Measurements from ENCODE around the gene LYPD3.
"Not testable (repeated sequence)": the region's sequence is repeated elsewhere in the genome, so short reads cannot be mapped to it uniquely, and the experiment has no call there.

LYPD3 gene

GRCh38 chr19:43465468-43466120 lies at the start of gene LYPD3:
Gene LYPD3, minus strand, starts transcription at chr19:43465608. Its CDS starts 37 bp downstream, at chr19:43465571.
- no peak for DNase-seq (ENCODE audit: low read depth)

GRCh38 chr19:43512399-43512798 lies 47.0 kb upstream of the LYPD3 start:
- not testable (repeated sequence) for DNase-seq (ENCODE audit: low read depth)

GRCh38 chr19:43511324-43511723 lies 45.9 kb upstream of the LYPD3 start:
- DNase-seq (ENCODE audit: low read depth) = no peak

- DNase-seq (ENCODE audit: low read depth) = no peak
Observed at GRCh38 chr19:43510713-43511112, 45.3 kb upstream of the LYPD3 start.

GRCh38 chr19:43507880-43508279 lies 42.5 kb upstream of the LYPD3 start:
- no peak for DNase-seq (ENCODE audit: low read depth)

GRCh38 chr19:43506629-43507028 lies 41.2 kb upstream of the LYPD3 start:
- no peak for DNase-seq (ENCODE audit: low read depth)

GRCh38 chr19:43505941-43506340 lies 40.5 kb upstream of the LYPD3 start:
- no peak for DNase-seq (ENCODE audit: low read depth)

- DNase-seq (ENCODE audit: low read depth) = no peak
Observed at GRCh38 chr19:43505186-43505456, 39.7 kb upstream of the LYPD3 start.

GRCh38 chr19:43504426-43505185 lies 39.2 kb upstream of the LYPD3 start, which contains the start of gene PHLDB3:
Gene PHLDB3, minus strand, starts transcription at chr19:43504746. Its CDS starts 628 bp downstream, at chr19:43504118.
- DNase-seq (ENCODE audit: low read depth) = no peak

- DNase-seq (ENCODE audit: low read depth) = peak; percentile 100
Observed at GRCh38 chr19:43503501-43504425, 38.4 kb upstream of the LYPD3 start.

- DNase-seq (ENCODE audit: low read depth) = no peak
Observed at GRCh38 chr19:43502419-43502976, 37.1 kb upstream of the LYPD3 start.

- no peak for DNase-seq (ENCODE audit: low read depth)
Observed at GRCh38 chr19:43501661-43502418, 36.4 kb upstream of the LYPD3 start.

- no peak for DNase-seq (ENCODE audit: low read depth)
Observed at GRCh38 chr19:43499042-43499441, 33.6 kb upstream of the LYPD3 start.

GRCh38 chr19:43498233-43498842 lies 32.9 kb upstream of the LYPD3 start:
- DNase-seq (ENCODE audit: low read depth) = no peak

GRCh38 chr19:43496960-43497359 lies 31.6 kb upstream of the LYPD3 start:
- DNase-seq (ENCODE audit: low read depth) = no peak

- DNase-seq (ENCODE audit: low read depth) = no peak
Observed at GRCh38 chr19:43495082-43495481, 29.7 kb upstream of the LYPD3 start.

- no peak for DNase-seq (ENCODE audit: low read depth)
Observed at GRCh38 chr19:43490759-43491158, 25.4 kb upstream of the LYPD3 start.

GRCh38 chr19:43489979-43490599 lies 24.7 kb upstream of the LYPD3 start:
- no peak for DNase-seq (ENCODE audit: low read depth)

GRCh38 chr19:43489310-43489709 lies 23.9 kb upstream of the LYPD3 start:
- DNase-seq (ENCODE audit: low read depth) = no peak

GRCh38 chr19:43488179-43488578 lies 22.8 kb upstream of the LYPD3 start:
- no peak for DNase-seq (ENCODE audit: low read depth)

GRCh38 chr19:43486412-43486811 lies 21.0 kb upstream of the LYPD3 start:
- DNase-seq (ENCODE audit: low read depth) = no peak

All from stimulated activated CD8-positive, alpha-beta memory T cell treated with anti-CD3 and anti-CD28 coated beads, Interleukin-4, amount 100 ng/mL, for 24 hours (primary cell).